ENCODE measurements around the gene LKAAEAR1.

DNA sequence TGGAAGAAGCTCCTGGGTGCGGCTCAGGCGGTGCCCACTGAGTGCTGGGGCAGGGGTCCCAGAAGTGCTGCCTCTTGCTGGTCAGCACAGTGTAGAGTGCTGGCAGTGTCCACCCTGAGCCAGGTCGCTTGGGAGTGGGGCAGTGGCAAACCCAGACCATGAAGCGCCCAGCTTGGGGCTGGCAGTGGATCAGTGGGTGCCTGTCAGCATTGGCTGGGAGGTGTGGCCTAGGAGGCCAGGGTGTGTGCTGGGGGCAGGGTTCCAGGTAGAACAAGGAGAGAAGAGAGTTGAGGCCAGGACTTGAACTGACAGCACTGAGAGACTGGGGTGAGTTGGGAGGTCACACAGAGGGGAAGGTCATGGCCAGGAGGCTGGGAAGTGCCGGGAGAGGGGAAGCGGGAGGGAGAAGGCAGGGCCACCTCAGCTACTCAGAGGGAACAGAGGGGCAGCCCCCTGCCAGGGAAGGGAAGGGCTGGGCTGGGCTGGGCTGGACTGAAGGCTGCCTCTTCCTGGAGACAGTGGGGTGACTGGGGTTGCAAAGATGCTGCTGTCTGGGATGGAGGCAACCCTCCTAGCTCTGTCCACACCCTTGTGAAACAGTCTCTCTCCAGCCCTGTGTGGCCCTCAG, 17.1 kb downstream of the LKAAEAR1 start:
- TF ChIP-seq EZH2 (IDR thresholded peaks at IDR 0.05; ENCODE audit: borderline replicate concordance, low read length), result no peak
- TF ChIP-seq, protein P1, sequence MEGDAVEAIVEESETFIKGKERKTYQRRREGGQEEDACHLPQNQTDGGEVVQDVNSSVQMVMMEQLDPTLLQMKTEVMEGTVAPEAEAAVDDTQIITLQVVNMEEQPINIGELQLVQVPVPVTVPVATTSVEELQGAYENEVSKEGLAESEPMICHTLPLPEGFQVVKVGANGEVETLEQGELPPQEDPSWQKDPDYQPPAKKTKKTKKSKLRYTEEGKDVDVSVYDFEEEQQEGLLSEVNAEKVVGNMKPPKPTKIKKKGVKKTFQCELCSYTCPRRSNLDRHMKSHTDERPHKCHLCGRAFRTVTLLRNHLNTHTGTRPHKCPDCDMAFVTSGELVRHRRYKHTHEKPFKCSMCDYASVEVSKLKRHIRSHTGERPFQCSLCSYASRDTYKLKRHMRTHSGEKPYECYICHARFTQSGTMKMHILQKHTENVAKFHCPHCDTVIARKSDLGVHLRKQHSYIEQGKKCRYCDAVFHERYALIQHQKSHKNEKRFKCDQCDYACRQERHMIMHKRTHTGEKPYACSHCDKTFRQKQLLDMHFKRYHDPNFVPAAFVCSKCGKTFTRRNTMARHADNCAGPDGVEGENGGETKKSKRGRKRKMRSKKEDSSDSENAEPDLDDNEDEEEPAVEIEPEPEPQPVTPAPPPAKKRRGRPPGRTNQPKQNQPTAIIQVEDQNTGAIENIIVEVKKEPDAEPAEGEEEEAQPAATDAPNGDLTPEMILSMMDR (conservative IDR thresholded peaks at IDR 0.05 in 1 of 2, IDR thresholded peaks at IDR 0.05 in 1 of 2; ENCODE audit: extremely low read depth in 1 of 2, insufficient read depth in 1 of 2, low read depth in 1 of 2, low read length in 2 of 2), result no peak

Measured in mammary epithelial cell (primary cell).